Glutamatergic neuron (in vitro differentiated cells): ENCODE results near the gene DMRTA2. TPM values are rescaled to one million over a fixed set of nuclear protein-coding genes. Genes with fewer than 3 reads are reported as not detected.

Source experiments
- DNase-seq: peaks from one replicate; pipeline ENCODE4 v3.0.0; 2022
- H3K27ac Mint-ChIP-seq: one replicate; pipeline ENCODE4 v1.8.0; 2020; ENCODE audit warnings: mild to moderate bottlenecking, mixed read lengths, inconsistent platforms; ENCODE audit not compliant: unreplicated experiment
- H3K27me3 Mint-ChIP-seq: one replicate; pipeline ENCODE4 v1.8.0; 2020; ENCODE audit warnings: mild to moderate bottlenecking, moderate library complexity, mixed read lengths, inconsistent platforms; ENCODE audit not compliant: unreplicated experiment
- H3K36me3 Mint-ChIP-seq: one replicate; pipeline ENCODE4 v1.8.0; 2020; ENCODE audit warnings: mild to moderate bottlenecking, mixed read lengths, inconsistent platforms; ENCODE audit not compliant: unreplicated experiment
- H3K4me1 Mint-ChIP-seq: one replicate; pipeline ENCODE4 v1.8.0; 2020; ENCODE audit warnings: mild to moderate bottlenecking, low read depth, mixed read lengths, inconsistent platforms; ENCODE audit not compliant: unreplicated experiment
- H3K4me3 Mint-ChIP-seq: one replicate; pipeline ENCODE4 v1.8.0; 2020; ENCODE audit warnings: mild to moderate bottlenecking, mixed read lengths, inconsistent platforms; ENCODE audit not compliant: unreplicated experiment
- H3K9me3 Mint-ChIP-seq: one replicate; pipeline ENCODE4 v1.8.0; 2020; ENCODE audit warnings: mild to moderate bottlenecking, moderate library complexity, mixed read lengths, inconsistent platforms; ENCODE audit not compliant: unreplicated experiment
- total RNA-seq: library from RNA; stranded (reverse); fragmentation: NEBNext Ultra II Directional; extraction: Animal tissue kit (Norgen Biotek cat#: 25700); gene quantifications from one replicate; pipeline ENCODE4 v1.2.1, GENCODE V29; 2021; ENCODE audit not compliant: unreplicated experiment
- TF ChIP-seq, protein P1 (sequence below): fragments of 200-600 bp; sonication (generic); IDR thresholded peaks from one replicate; pipeline ENCODE4 v1.5.0; 2021; ENCODE audit not compliant: partially characterized antibody, unreplicated experiment

DMRTA2 gene
- total RNA-seq, 1 donor from 2014 or later, result 0.42 TPM

DNA sequence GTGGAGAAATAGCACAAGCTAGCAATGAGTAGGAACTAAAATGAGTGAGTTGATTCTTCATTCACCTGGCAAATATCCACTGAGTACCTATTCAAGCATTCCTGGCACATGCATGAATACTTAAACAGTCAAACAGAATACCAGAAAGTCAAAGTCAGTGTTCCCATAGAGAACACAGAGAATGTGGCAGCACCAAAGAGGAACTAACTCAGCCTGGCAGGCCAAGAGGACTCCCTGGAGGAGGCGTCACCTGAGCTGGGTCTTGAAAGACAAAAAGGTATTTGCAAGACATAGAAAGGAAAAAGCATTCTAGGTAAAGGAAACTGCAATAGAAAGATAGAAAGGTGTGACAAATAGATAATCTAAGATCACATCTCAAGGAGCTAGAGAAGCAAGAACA is 49.7 kb downstream of the DMRTA2 start:
- Mint-ChIP-seq H3K36me3 (peaks cover 6% of the 10 kb centered on the region), H3K9me3 (peaks cover 3% of the 10 kb centered on the region), H3K27me3 (peaks cover 2% of the 10 kb centered on the region), H3K4me1 (no peaks in the 10 kb centered on the region), H3K4me3 (no peak overlapping the region), H3K27ac (no peak overlapping the region)
- TF ChIP-seq, protein P1, sequence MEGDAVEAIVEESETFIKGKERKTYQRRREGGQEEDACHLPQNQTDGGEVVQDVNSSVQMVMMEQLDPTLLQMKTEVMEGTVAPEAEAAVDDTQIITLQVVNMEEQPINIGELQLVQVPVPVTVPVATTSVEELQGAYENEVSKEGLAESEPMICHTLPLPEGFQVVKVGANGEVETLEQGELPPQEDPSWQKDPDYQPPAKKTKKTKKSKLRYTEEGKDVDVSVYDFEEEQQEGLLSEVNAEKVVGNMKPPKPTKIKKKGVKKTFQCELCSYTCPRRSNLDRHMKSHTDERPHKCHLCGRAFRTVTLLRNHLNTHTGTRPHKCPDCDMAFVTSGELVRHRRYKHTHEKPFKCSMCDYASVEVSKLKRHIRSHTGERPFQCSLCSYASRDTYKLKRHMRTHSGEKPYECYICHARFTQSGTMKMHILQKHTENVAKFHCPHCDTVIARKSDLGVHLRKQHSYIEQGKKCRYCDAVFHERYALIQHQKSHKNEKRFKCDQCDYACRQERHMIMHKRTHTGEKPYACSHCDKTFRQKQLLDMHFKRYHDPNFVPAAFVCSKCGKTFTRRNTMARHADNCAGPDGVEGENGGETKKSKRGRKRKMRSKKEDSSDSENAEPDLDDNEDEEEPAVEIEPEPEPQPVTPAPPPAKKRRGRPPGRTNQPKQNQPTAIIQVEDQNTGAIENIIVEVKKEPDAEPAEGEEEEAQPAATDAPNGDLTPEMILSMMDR, result no peak
- DNase-seq, result no peak

DNA sequence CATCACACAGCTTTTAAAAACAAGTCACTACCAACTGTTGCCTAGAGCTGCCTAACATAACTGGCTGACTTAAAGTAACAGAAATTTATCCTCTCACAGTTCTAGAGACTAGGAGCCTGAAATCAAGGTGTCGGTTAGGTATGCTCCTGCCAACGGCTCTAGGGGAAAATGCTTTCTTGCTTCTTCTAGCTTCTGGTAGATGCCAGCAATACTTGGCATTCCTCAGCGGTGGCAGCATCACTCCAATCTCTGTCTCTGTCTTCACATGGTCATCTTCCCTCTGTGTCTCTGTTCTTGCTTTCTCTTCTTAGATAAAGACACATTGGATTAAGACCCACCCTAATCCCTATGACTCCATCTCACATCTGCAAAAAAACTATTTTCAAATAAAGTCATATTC is 51.5 kb downstream of the DMRTA2 start:
- Mint-ChIP-seq H3K27me3 (peaks cover 4% of the 10 kb centered on the region), H3K27ac (no peak overlapping the region), H3K9me3 (peaks cover 3% of the 10 kb centered on the region), H3K36me3 (peaks cover 6% of the 10 kb centered on the region), H3K4me3 (no peak overlapping the region), H3K4me1 (no peaks in the 10 kb centered on the region)
- TF ChIP-seq, protein P1, result no peak
- no peak for DNase-seq

- DNase-seq, result no peak
Observed at GRCh38 chr1:50369830-50370229, 53.4 kb downstream of the DMRTA2 start.

GRCh38 chr1:50369008-50369634 is 54.1 kb downstream of the DMRTA2 start:
- Mint-ChIP-seq H3K36me3 (peaks cover 6% of the 10 kb centered on the region), H3K4me1 (no peaks in the 10 kb centered on the region), H3K9me3 (no peaks in the 10 kb centered on the region), H3K27me3 (peaks cover 4% of the 10 kb centered on the region), H3K27ac (no peak overlapping the region), H3K4me3 (no peak overlapping the region)
- DNase-seq, result no peak
- TF ChIP-seq, protein P1, result no peak

More at GRCh38 chr1:50369830-50370229, 53.4 kb downstream of the DMRTA2 start:
- peaks cover 3% of the 10 kb centered on the region for H3K9me3 Mint-ChIP-seq
- H3K36me3 Mint-ChIP-seq, result peaks cover 6% of the 10 kb centered on the region
- H3K27me3 Mint-ChIP-seq, result peaks cover 4% of the 10 kb centered on the region
- no peak overlapping the region for H3K4me3 Mint-ChIP-seq
- TF ChIP-seq, protein P1, result no peak
- no peak overlapping the region for H3K27ac Mint-ChIP-seq
- H3K4me1 Mint-ChIP-seq, result no peaks in the 10 kb centered on the region

GRCh38 chr1:50368179-50369007 is 54.9 kb downstream of the DMRTA2 start:
- peaks cover 6% of the 10 kb centered on the region for H3K36me3 Mint-ChIP-seq
- TF ChIP-seq, protein P1, result peak; percentile 94
- H3K27me3 Mint-ChIP-seq, result peaks cover 4% of the 10 kb centered on the region
- H3K4me1 Mint-ChIP-seq, result no peaks in the 10 kb centered on the region
- peak; percentile 69 for DNase-seq
- H3K4me3 Mint-ChIP-seq, result no peak overlapping the region
- no peak overlapping the region for H3K27ac Mint-ChIP-seq
- H3K9me3 Mint-ChIP-seq, result no peaks in the 10 kb centered on the region
